ENCODE measurements around the gene PIGQ.
A peak's percentile ranks its signal among the peaks of the same experiment; 100 is the strongest.

The PIGQ gene

GRCh38 chr16:572865-573650 is 3.3 kb downstream of the PIGQ start:
- DNase-seq: no peak

GRCh38 chr16:574021-574760 is 4.4 kb downstream of the PIGQ start:
- DNase-seq: no peak

GRCh38 chr16:575354-576196 is 5.8 kb downstream of the PIGQ start:
- DNase-seq: no peak

GRCh38 chr16:576197-576822 is 6.5 kb downstream of the PIGQ start:
- DNase-seq: no peak

- DNase-seq: no peak
Observed at GRCh38 chr16:576823-577201, 7.0 kb downstream of the PIGQ start.

GRCh38 chr16:577796-578195 is 8.0 kb downstream of the PIGQ start:
- DNase-seq: no peak

GRCh38 chr16:578232-578869 is 8.6 kb downstream of the PIGQ start:
- no peak for DNase-seq

- peak; percentile 86 for DNase-seq
Observed at GRCh38 chr16:578870-579405, 9.2 kb downstream of the PIGQ start.

GRCh38 chr16:580141-580945 is 10.6 kb downstream of the PIGQ start:
- DNase-seq: no peak

GRCh38 chr16:580946-581498 is 11.3 kb downstream of the PIGQ start:
- DNase-seq: no peak

GRCh38 chr16:582218-582613 is 12.4 kb downstream of the PIGQ start:
- no peak for DNase-seq

GRCh38 chr16:582614-583331 is 13.0 kb downstream of the PIGQ start:
- no peak for DNase-seq

GRCh38 chr16:583470-583814 is 13.7 kb downstream of the PIGQ start:
- no peak for DNase-seq

GRCh38 chr16:583815-584591 is 14.2 kb downstream of the PIGQ start:
- DNase-seq: no peak

GRCh38 chr16:585351-585750 is 15.6 kb downstream of the PIGQ start:
- no peak for DNase-seq

- no peak for DNase-seq
Observed at GRCh38 chr16:586047-586644, 16.4 kb downstream of the PIGQ start.

GRCh38 chr16:586645-587590 is 17.1 kb downstream of the PIGQ start:
- no peak for DNase-seq

GRCh38 chr16:588639-588888 is 18.8 kb downstream of the PIGQ start:
- no peak for DNase-seq

Data from activated CD8-positive, alpha-beta memory T cell treated with anti-CD3 and anti-CD28 coated beads, Interleukin-2, amount 50 U/mL, for 48 hours (primary cell).